K562 treated with DMSO at 1 percent for 4 hours (cell line): ENCODE results near the gene AAGAB. TPM values are rescaled to one million over a fixed set of nuclear protein-coding genes. Genes with fewer than 3 reads are reported as not detected.

Source experiments
- total RNA-seq: library from RNA; unstranded; fragments of 300-600 nt; gene quantifications from 2 replicates; pipeline ENCODE4 v1.2.3, GENCODE V29; 2022; ENCODE audit not compliant: insufficient read depth

AAGAB gene
- total RNA-seq: 36.8 and 49.0 TPM in 2 replicates

DNA sequence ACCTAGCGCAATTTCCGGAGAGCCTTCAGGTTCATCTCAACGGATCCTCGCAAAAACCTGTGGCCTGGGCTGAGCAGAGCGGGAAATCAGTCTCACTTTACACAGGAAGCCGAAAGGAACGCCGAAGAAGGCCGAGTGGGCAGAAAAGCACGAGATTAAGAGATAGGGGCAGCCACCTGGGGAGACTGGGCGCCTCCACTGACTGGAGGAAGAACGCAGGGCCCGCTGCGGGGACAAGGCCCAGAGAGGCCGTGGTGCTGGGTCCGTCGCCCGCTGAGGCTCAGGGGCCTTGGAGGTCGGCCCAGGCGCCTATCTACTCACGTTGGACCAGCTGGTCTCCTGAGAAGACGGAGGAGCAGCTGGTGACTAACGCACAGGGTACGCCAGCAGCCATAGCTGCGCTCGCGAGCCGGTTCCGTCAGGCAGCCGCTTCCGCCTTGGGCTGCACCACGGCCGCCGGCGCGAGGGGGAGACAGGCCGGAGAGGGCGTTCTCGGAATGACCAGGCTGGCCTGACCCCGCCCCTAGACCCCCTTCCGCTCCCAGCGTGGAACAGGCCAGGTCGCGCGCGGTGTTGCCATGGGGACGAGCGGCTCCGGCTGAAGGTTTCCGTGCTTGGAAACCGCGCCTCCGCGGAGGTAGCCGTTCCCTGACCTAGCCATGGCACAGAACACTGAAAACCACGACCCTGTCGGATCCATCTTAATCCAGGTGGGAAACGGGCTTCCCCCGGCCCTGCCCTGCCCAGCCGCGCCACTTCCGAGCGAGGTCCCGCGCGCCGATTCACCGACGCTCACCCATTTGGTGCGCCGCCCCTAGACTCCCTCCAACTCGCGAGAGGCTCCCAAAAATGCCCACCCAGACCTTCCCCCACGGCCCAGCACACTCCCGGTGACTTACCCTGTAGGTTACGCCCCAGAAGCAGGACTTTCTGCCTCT is at the start of gene AAGAB, which contains the start of gene IQCH:
Gene AAGAB (minus strand): TSS at position 424 of the 938 bp plus-strand sequence. CDS start 30 bp downstream, at position 394.
Gene IQCH (plus strand): TSS at position 549 of the 938 bp plus-strand sequence. CDS start 111 bp downstream, at position 660.

Other genes with a start within 250 kb of the AAGAB start
- gene SMAD3, start 189.1 kb downstream of the AAGAB start, total RNA-seq: 9.1 and 15.8 TPM in 2 replicates
- 0.97 and 1.0 TPM in 2 replicates for gene IQCH, start 125 bp upstream of the AAGAB start, total RNA-seq